Smooth muscle cell (in vitro differentiated cells): ENCODE measurements around the gene IFNE. TPM values are rescaled to one million over a fixed set of nuclear protein-coding genes. Genes with fewer than 3 reads are reported as not detected.

ENCODE experiments used
- DNase-seq: peaks from one replicate; lab custom pipeline; 2025; ENCODE audit not compliant: unreplicated experiment; lab: John Stamatoyannopoulos, UW
- H2AFZ ChIP-seq: fragments of 200-600 bp; sonication (generic); 2 replicates; pipeline ENCODE4 v1.6.0; 2016; ENCODE audit warnings: antibody characterized with exemption, low read depth, mild to moderate bottlenecking
- H3F3A ChIP-seq: fragments of 200-600 bp; sonication (generic); 2 replicates; pipeline ENCODE4 v1.6.0; 2017; ENCODE audit warnings: antibody characterized with exemption, low read depth
- H3K27ac ChIP-seq: fragments of 200-600 bp; sonication (generic); 2 replicates; pipeline ENCODE4 v1.5.1; 2016; ENCODE audit warnings: low read depth, mild to moderate bottlenecking
- H3K27me3 ChIP-seq: fragments of 200-600 bp; sonication (generic); 2 replicates; pipeline ENCODE4 v1.6.1; 2016; ENCODE audit warnings: low read depth, mild to moderate bottlenecking
- H3K36me3 ChIP-seq: fragments of 200-600 bp; sonication (generic); 2 replicates; pipeline ENCODE4 v1.5.1; 2016; ENCODE audit warnings: low read depth
- H3K4me1 ChIP-seq: fragments of 200-600 bp; sonication (generic); 2 replicates; pipeline ENCODE4 v1.5.1; 2016; ENCODE audit warnings: low read depth
- H3K4me2 ChIP-seq: fragments of 200-600 bp; sonication (generic); 2 replicates; pipeline ENCODE4 v1.6.0; 2016; ENCODE audit warnings: mild to moderate bottlenecking
- H3K4me3 ChIP-seq: fragments of 200-600 bp; sonication (generic); 2 replicates; pipeline ENCODE4 v1.5.1; 2016; ENCODE audit warnings: mild to moderate bottlenecking
- H3K79me2 ChIP-seq: fragments of 200-600 bp; sonication (generic); 2 replicates; pipeline ENCODE4 v1.6.0; 2016; ENCODE audit warnings: low read depth, mild to moderate bottlenecking
- H3K9ac ChIP-seq: fragments of 200-600 bp; sonication (generic); 2 replicates; pipeline ENCODE4 v1.6.0; 2016; ENCODE audit warnings: low read depth
- H3K9me3 ChIP-seq: fragments of 200-600 bp; sonication (generic); replicated peaks from 2 replicates; pipeline ENCODE4 v1.5.1; 2016; ENCODE audit warnings: low read depth
- H4K20me1 ChIP-seq: fragments of 200-600 bp; sonication (generic); 2 replicates; pipeline ENCODE4 v1.6.0; 2016; ENCODE audit warnings: low read depth
- CTCF ChIP-seq: fragments of 200-600 bp; sonication (generic); IDR thresholded peaks from 2 replicates; pipeline ENCODE4 v1.5.1; 2017; ENCODE audit warnings: borderline replicate concordance, mild to moderate bottlenecking, antibody characterized with exemption; ENCODE audit not compliant: insufficient read depth, poor library complexity, severe bottlenecking
- WGBS: methylation state at CpG from one replicate; pipeline ENCODE4 v1.1.7; 2016; ENCODE audit warnings: low lambda C conversion rate; 5-methylcytosine and 5-hydroxymethylcytosine counted together
- polyA plus RNA-seq: library from polyadenylated mRNA; unstranded; fragments of >200 nt; fragmentation: Nextera tagmentation; extraction: Ambion mirVana; gene quantifications from 2 replicates; pipeline ENCODE4 v1.2.1, GENCODE V29; 2016
- total RNA-seq: library from RNA; depleted of rRNA; stranded (reverse); fragments of >200 nt; gene quantifications from 2 replicates; pipeline ENCODE4 v1.2.3, GENCODE V29; 2014

The IFNE gene
- total RNA-seq (0.85 and 1.2 TPM in 2 replicates), polyA plus RNA-seq (not detected in 2 replicates)

GRCh38 chr9:21482213-21482612 is at the start of gene IFNE:
Gene IFNE (minus strand): TSS chr9:21482313. CDS start chr9:21481694, 619 bp downstream.
- Histone ChIP-seq H3K9ac (no peak within 1 kb of the TSS), H4K20me1 (no peaks in the 10 kb centered on the region), H3K27ac (no peak within 1 kb of the TSS), H3K9me3 (no peaks in the 10 kb centered on the region), H3F3A (no peaks in the 10 kb centered on the region), H2AFZ (no peak within 1 kb of the TSS), H3K27me3 (no peaks in the 10 kb centered on the region), H3K4me3 (no peak within 1 kb of the TSS), H3K36me3 (peaks cover 12% of the 10 kb centered on the region), H3K4me2 (no peak within 1 kb of the TSS), H3K4me1 (no peaks in the 10 kb centered on the region), H3K79me2 (no peaks in the 10 kb centered on the region)
- WGBS: 95% methylated on average over 2 of the region's 2 CpGs
- TF ChIP-seq CTCF: no peak
- no peak for DNase-seq

GRCh38 chr9:21528123-21528808 is 46.2 kb upstream of the IFNE start:
- Histone ChIP-seq H3K36me3 (peaks cover 55% of the 10 kb centered on the region), H3K4me2 (no peak overlapping the region), H3K79me2 (peaks cover 32% of the 10 kb centered on the region), H3K27me3 (no peaks in the 10 kb centered on the region), H3K9ac (no peak overlapping the region), H3F3A (peaks cover 13% of the 10 kb centered on the region), H2AFZ (no peak overlapping the region), H3K27ac (no peak overlapping the region), H3K4me3 (no peak overlapping the region), H3K9me3 (no peaks in the 10 kb centered on the region), H4K20me1 (peaks cover 22% of the 10 kb centered on the region), H3K4me1 (no peaks in the 10 kb centered on the region)
- no peak for TF ChIP-seq CTCF
- DNase-seq: no peak
- WGBS: 97% methylated on average over 9 of the region's 9 CpGs

GRCh38 chr9:21527579-21527978 is 45.5 kb upstream of the IFNE start:
- DNase-seq: no peak
- no peak overlapping the region for H2AFZ ChIP-seq
- no peak for TF ChIP-seq CTCF
- no peak overlapping the region for H3K4me2 ChIP-seq
- no peaks in the 10 kb centered on the region for H3K4me1 ChIP-seq
- no peaks in the 10 kb centered on the region for H3K27me3 ChIP-seq
- peaks cover 31% of the 10 kb centered on the region for H3K79me2 ChIP-seq
- no peaks in the 10 kb centered on the region for H3K9me3 ChIP-seq
- peaks cover 55% of the 10 kb centered on the region for H3K36me3 ChIP-seq
- WGBS: 92% methylated on average over 2 of the region's 2 CpGs
- peaks cover 16% of the 10 kb centered on the region for H4K20me1 ChIP-seq
- no peak overlapping the region for H3K9ac ChIP-seq
- H3K4me3 ChIP-seq: no peak overlapping the region
- no peak overlapping the region for H3K27ac ChIP-seq
- peaks cover 13% of the 10 kb centered on the region for H3F3A ChIP-seq

- no peak for TF ChIP-seq CTCF
- Histone ChIP-seq H3F3A (peaks cover 10% of the 10 kb centered on the region), H3K9me3 (no peaks in the 10 kb centered on the region), H3K79me2 (peaks cover 25% of the 10 kb centered on the region), H2AFZ (no peak overlapping the region), H3K4me2 (no peak overlapping the region), H3K36me3 (peaks cover 45% of the 10 kb centered on the region), H3K9ac (no peak overlapping the region), H4K20me1 (peaks cover 4% of the 10 kb centered on the region), H3K4me3 (no peak overlapping the region), H3K4me1 (no peaks in the 10 kb centered on the region), H3K27ac (no peak overlapping the region), H3K27me3 (no peaks in the 10 kb centered on the region)
- 98% methylated on average over 5 of the region's 5 CpGs for WGBS
- DNase-seq: no peak
These were observed 43.1 kb upstream of the IFNE start for GRCh38 chr9:21525174-21525573.
